GM10266 (cell line): ENCODE results near the gene CPA5.

Experiments used
- DNase-seq: peaks from one replicate; pipeline ENCODE4 v3.0.0; 2012; ENCODE audit errors: extremely low spot score
- TF ChIP-seq, protein P1 (sequence below): IDR thresholded peaks from 2 replicates; pipeline ENCODE4 v1.5.1; 2012; ENCODE audit warnings: mild to moderate bottlenecking, low read depth; ENCODE audit not compliant: control insufficient read depth, insufficient read depth; ENCODE audit errors: missing control alignments

CPA5 gene

DNA sequence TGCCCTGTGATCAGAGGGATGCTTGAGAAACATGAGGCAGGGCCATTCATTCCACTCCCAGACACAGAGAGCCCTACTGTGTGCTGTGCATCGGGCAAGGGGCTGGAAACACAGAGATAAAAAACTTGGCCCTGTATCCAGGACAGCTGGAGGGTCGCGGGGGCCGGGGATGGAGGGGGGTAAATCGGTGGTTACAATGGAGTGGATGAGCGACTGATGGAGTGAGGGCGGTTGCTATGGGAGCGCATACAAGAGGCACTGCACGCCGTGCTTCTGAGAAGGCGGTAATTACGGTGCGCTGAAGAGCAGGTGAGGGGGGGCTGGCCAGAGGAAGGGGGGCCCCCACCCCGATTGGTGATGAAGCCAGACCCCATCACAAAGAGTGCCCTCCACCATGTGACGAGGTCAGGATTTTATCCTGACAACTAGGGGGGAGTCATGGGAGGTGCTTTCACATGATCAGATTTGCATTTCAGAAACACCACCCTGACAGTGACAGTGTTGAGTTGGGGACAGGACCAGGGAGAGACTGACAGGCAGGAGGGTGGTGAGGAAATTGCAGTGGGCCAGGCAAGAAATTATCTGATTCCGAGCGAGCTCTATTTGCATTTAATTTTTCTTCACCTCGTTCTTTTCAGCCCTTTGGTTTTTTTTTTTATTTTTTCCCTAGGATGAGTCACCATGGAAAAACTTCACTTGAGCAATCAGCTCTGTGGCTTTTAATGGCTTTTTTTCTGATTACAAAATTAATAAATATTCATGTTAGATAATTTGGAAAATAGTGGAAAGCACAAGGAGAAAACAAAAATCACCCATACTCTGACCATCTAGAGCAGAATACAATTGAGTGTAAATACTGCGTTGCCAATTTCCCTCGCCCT lies 7.8 kb downstream of the CPA5 start:
- TF ChIP-seq, protein P1, sequence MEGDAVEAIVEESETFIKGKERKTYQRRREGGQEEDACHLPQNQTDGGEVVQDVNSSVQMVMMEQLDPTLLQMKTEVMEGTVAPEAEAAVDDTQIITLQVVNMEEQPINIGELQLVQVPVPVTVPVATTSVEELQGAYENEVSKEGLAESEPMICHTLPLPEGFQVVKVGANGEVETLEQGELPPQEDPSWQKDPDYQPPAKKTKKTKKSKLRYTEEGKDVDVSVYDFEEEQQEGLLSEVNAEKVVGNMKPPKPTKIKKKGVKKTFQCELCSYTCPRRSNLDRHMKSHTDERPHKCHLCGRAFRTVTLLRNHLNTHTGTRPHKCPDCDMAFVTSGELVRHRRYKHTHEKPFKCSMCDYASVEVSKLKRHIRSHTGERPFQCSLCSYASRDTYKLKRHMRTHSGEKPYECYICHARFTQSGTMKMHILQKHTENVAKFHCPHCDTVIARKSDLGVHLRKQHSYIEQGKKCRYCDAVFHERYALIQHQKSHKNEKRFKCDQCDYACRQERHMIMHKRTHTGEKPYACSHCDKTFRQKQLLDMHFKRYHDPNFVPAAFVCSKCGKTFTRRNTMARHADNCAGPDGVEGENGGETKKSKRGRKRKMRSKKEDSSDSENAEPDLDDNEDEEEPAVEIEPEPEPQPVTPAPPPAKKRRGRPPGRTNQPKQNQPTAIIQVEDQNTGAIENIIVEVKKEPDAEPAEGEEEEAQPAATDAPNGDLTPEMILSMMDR, result no peak
- DNase-seq, result no peak

DNA sequence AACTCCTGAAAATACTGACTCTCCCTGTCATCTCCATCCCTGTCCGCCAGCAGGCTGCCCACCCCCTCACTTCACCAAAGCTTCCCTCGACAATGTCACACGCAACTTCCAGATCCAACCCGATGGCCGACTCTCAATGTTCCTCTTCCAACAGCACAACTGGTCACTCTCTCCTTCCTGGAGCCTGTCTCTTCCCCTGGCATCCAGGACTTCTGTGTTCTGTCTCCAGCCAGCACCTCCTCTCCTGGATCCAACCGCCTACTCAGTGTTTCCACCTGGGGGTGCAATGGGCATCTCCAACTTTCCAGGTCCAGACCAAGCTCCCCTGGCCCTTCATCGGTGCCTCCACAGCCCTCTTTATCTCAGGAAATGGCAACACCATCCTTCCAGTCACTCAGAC lies 8.6 kb downstream of the CPA5 start:
- TF ChIP-seq, protein P1, result no peak
- no peak for DNase-seq

DNA sequence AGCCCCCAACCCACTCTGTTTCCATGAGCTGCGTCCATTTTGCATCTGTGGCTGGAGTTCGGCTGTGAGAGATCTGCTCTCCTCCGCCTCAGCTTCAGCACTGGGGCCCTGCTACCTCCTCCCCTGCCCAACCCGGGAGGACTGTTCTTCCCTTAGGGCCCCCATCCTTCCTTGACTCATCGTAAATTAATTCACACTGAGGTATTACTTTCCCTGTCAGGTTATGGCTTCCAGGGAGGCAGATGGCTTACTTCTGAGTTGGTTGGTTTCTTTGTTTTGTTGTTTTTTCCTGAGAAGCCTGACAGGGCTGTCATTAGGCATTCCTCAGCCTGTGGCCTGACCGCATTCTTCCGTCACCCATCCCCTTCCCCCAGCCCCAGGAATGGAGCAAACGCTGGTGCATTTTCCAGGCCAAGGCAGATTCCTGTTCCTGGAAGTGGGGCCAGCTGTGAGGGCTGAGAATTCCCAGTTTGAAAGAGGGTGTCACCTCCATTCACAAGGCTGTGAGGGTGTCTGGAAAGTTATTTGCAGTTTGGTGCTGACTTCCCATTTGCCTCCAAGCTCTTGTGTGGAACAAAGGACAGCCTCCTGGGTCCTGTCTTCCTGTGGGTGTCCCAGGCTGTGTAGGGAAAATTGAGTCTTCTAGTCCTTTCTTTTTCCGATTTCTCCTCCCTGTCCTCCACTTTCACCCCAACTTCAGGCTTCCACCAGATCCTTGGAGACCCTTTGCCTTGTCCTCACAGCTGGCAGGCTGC lies 11.7 kb downstream of the CPA5 start:
- TF ChIP-seq, protein P1, result no peak
- no peak for DNase-seq

DNA sequence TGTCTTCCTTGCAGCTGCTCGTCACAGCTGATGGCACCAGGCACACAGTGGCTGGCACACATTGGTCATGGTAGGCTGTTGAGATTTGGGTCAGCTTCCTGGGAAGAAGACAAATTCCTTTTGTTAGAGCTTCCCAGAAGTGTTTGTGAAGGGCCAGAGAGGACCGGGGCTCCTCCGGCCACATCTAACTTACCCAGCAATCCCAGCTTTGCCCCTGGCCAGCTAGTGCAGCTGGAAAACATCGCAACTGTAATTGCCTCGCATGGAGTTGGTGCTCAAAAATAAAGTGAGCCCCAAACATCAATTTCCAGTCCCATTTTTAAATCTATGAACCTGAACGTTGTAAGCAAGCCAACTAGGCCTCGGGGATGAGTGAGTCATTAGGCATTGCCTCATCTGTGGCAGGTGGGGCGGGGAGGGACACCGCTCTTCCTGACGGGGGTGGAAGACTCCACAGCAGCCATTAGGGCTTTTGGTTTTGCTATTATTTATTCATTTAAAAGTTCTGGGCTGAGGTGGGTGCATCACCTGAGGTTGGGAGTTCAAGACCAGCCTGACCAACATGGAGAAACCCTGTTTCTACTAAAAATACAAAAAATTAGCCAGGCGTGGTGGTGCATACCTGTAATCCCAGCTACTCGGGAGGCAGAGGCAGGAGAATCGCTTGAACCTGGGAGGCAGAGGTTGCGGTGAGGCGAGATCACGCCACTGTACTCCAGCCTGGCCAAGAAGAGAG lies 12.4 kb downstream of the CPA5 start:
- DNase-seq, result no peak

DNA sequence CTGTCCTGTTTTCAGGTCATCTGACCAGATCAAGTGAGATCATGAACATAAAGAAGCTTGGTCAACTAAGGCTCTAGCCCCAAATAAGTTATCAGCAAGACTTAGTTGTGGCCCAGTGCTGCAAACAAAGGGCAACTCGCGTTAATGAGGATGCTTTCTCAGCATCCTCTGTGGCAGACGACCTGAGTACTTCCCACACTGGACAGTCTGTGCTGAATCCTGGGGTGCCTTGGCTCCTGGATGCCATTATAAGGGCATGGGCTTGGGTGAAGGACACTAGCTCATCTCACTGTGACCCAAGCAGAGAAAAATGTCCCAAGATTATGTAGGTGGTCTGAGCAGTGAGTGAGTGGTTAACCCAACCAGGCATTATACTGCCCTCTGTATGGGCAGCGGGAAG lies 13.9 kb downstream of the CPA5 start:
- no peak for DNase-seq
- TF ChIP-seq, protein P1, result no peak

More for the DNA sequence above, 12.4 kb downstream of the CPA5 start:
- TF ChIP-seq, protein P1, result no peak

DNA sequence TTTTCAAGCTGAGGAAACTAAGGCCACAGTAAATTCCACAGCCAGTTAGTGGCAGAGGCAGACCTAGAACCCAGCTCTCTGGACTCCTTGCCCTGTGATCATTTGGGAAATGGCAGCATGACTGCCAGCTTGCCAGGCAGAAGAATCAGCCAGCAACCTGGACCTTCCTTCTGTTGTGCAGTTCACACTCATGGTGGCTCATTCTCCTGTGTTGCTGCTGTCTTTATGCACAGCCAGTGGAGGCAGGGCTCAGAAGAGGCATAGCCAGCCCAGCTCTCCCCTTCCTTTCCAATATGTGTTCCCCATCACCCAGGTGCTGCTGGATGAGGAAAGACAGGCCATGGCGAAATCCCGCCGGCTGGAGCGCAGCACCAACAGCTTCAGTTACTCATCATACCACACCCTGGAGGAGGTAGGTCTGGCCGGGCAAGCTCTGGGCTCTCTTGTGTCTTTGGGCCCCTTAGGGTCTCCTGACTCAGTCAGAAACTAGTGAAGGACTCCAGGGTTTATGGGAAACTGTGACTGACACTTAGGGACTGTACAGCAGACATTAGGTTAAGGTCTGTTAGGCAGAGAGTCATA lies 14.8 kb downstream of the CPA5 start:
- no peak for DNase-seq
- TF ChIP-seq, protein P1, result no peak
